GM21447 (cell line): ENCODE data around the gene OR2F1.
"Not testable (repeated sequence)": the region's sequence is repeated elsewhere in the genome, so short reads cannot be mapped to it uniquely, and the experiment has no call there.

Experiments used
- ATAC-seq: cut with Tn5 transposase; IDR thresholded peaks from one replicate; pipeline ENCODE4 v1.9.1; 2021; ENCODE audit not compliant: unreplicated experiment

Gene OR2F1

DNA sequence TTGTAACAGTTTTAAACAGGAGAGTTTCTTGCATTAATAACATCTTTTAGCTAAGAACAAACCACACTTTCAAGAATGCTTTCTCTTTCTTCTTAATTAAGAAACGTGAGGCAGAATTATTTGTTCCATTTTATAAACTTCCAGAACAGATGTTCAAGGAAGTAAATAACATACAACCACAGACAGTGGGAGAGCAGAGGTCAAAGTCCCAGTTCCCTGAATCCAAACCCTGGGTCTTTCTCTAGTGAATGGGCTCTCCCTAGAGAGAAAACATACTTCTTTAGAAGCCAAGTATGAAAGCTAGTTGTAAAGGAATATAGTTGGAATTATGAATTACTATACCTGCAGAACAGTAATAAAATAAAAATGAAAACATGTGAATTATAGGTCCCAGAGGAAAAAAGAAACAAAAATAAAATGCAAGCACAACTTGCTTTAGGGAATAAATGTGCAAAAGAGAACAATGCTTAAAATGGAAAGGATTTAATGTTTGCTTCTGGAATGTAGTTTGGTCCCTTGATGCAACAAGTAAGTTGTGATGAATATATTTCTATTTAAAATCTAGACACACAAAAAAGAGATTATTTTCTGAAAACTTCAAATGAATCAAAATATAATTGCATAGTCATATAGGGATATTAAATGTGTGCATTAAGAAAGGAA is 51.5 kb downstream of the OR2F1 start:
- no peak for ATAC-seq

- ATAC-seq = no peak
Observed at GRCh38 chr7:144006692-144007042, 52.0 kb downstream of the OR2F1 start.

GRCh38 chr7:144009361-144009760 is 54.7 kb downstream of the OR2F1 start:
- no peak for ATAC-seq

DNA sequence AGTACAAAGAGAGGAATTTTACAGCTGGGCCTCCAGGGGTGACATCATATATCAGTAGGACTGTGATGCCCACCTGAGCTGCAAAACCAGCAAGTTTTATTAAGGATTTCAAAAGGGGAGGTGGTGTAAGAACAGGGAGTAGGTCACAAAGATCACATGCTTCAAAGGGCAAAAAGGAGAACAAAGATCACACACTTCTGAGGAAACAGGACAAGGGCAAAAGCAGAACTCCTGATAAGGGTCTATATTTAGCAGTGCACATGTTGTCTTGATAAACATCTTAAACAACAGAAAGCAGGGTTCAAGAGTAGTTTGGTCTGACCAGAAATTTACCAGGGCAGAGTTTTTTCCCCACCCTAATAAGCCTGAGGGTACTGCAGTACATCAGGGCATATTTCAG is 55.4 kb downstream of the OR2F1 start:
- not testable (repeated sequence) for ATAC-seq

DNA sequence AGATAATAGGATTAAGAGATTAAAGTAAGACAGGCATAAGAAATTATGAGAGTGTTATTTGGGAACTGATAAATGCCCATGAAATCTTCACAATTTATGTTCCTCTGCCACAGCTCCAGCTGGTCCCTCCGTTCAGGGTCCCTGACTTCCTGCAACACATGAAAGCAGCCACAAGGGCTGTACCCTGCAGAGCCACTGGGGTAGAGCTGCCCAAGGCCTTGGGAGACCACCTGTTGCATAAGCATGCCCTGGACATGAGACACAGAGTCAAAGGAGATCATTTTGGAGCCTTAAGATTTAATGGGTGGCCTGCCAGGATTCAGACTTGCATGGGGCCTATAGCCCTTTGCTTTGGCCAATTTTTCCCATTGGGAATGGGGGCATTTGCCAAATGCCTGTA is 56.2 kb downstream of the OR2F1 start:
- ATAC-seq = not testable (repeated sequence)

GRCh38 chr7:144011458-144012230 is 57.0 kb downstream of the OR2F1 start:
- no peak for ATAC-seq
